ENCODE results near the gene MAP4K4. TPM values are rescaled to one million over a fixed set of nuclear protein-coding genes. Genes with fewer than 3 reads are reported as not detected.

The MAP4K4 gene
- polyA plus RNA-seq, 3 donors: 76.1 to 80.5 (median 78.5) TPM

GRCh38 chr2:101861382-101861781 lies 163.9 kb downstream of the MAP4K4 start:
- DNase-seq: no peak

GRCh38 chr2:101863534-101863933 lies 166.0 kb downstream of the MAP4K4 start:
- no peak for DNase-seq

- no peak for DNase-seq
These were observed 166.9 kb downstream of the MAP4K4 start for GRCh38 chr2:101864426-101864825.

GRCh38 chr2:101868525-101868924 lies 171.0 kb downstream of the MAP4K4 start:
- no peak for DNase-seq

- no peak for DNase-seq
These were observed 172.0 kb downstream of the MAP4K4 start for GRCh38 chr2:101869527-101869926.

GRCh38 chr2:101870444-101870843 lies 172.9 kb downstream of the MAP4K4 start:
- DNase-seq: no peak

GRCh38 chr2:101871480-101871879 lies 174.0 kb downstream of the MAP4K4 start:
- DNase-seq: no peak

GRCh38 chr2:101872480-101872879 lies 175.0 kb downstream of the MAP4K4 start:
- DNase-seq: no peak

GRCh38 chr2:101873543-101873942 lies 176.0 kb downstream of the MAP4K4 start:
- no peak for DNase-seq

GRCh38 chr2:101874069-101874468 lies 176.6 kb downstream of the MAP4K4 start:
- DNase-seq: no peak

GRCh38 chr2:101879466-101879865 lies 182.0 kb downstream of the MAP4K4 start:
- no peak for DNase-seq

- DNase-seq: no peak
These were observed 183.6 kb downstream of the MAP4K4 start for GRCh38 chr2:101881131-101881530.

GRCh38 chr2:101882769-101883307 lies 185.3 kb downstream of the MAP4K4 start:
- DNase-seq: no peak

GRCh38 chr2:101883860-101884259 lies 186.4 kb downstream of the MAP4K4 start:
- peak; percentile 4 for DNase-seq

GRCh38 chr2:101884423-101884822 lies 186.9 kb downstream of the MAP4K4 start:
- no peak for DNase-seq

GRCh38 chr2:101887328-101887727 lies 189.8 kb downstream of the MAP4K4 start:
- DNase-seq: no peak

- no peak for DNase-seq
These were observed 192.1 kb downstream of the MAP4K4 start for GRCh38 chr2:101889460-101890098.

- no peak for DNase-seq
These were observed 194.9 kb downstream of the MAP4K4 start for GRCh38 chr2:101892377-101892776.

- no peak for DNase-seq
These were observed 196.3 kb downstream of the MAP4K4 start for GRCh38 chr2:101893681-101894381.

- DNase-seq: no peak
These were observed 197.5 kb downstream of the MAP4K4 start for GRCh38 chr2:101895039-101895438.

- DNase-seq: no peak
These were observed 198.4 kb downstream of the MAP4K4 start for GRCh38 chr2:101895819-101896322.

GRCh38 chr2:101897301-101897700 lies 199.8 kb downstream of the MAP4K4 start:
- no peak for DNase-seq

GRCh38 chr2:101899265-101899664 lies 201.8 kb downstream of the MAP4K4 start:
- DNase-seq: no peak
